LNCAP (cell line): ENCODE data around the gene OPN4.

Source experiments
- CTCF ChIP-seq: fragments of 450-650 bp; IDR thresholded peaks from 2 replicates; pipeline ENCODE4 v1.5.1; 2017; ENCODE audit warnings: mild to moderate bottlenecking

OPN4 gene

GRCh38 chr10:86671419-86671818 is 17.1 kb downstream of the OPN4 start:
- TF ChIP-seq CTCF, result no peak

- TF ChIP-seq CTCF, result no peak
These were observed 17.8 kb downstream of the OPN4 start for GRCh38 chr10:86671985-86672710.

- TF ChIP-seq CTCF, result no peak
These were observed 19.0 kb downstream of the OPN4 start for GRCh38 chr10:86673216-86673826.

- TF ChIP-seq CTCF, result no peak
These were observed 19.7 kb downstream of the OPN4 start for GRCh38 chr10:86673827-86674581.

- no peak for TF ChIP-seq CTCF
These were observed 20.6 kb downstream of the OPN4 start for GRCh38 chr10:86674912-86675311.

GRCh38 chr10:86677374-86677773 is 23.0 kb downstream of the OPN4 start:
- TF ChIP-seq CTCF, result no peak

- no peak for TF ChIP-seq CTCF
These were observed 24.8 kb downstream of the OPN4 start for GRCh38 chr10:86678999-86679792.
